HCT116 (cell line): ENCODE measurements around the gene COTL1. TPM values are rescaled to one million over a fixed set of nuclear protein-coding genes. Genes with fewer than 3 reads are reported as not detected.

ENCODE experiments used
- ATAC-seq: fragments of 200-7000 bp; cut with Tn5 transposase; 2 replicates; pipeline ENCODE4 v1.9.1; 2020; ENCODE audit warnings: mild to moderate bottlenecking, moderate library complexity
- BruUV-seq: library from RNA; stranded (reverse); fragments of 400-500 nt; replicated peaks from 2 replicates; lab custom pipeline; 2021; lab: Mats Ljungman, UMichigan
- CTCF ChIA-PET: fragments of 300-600 bp; sonication (Branson Sonifier 250); formaldehyde crosslinking; loops from one replicate; lab custom pipeline; 2021; ENCODE audit warnings: antibody characterized with exemption; lab: Charles Lee
- POLR2A ChIA-PET: fragments of 300-600, 350-600 bp; sonication (Branson Sonifier 250); formaldehyde crosslinking; loops from one replicate; lab custom pipeline; 2021; ENCODE audit warnings: antibody characterized with exemption; lab: Charles Lee
- RAD21 ChIA-PET, 2 experiments: fragments of 300-600 bp; sonication (Branson Sonifier 250); formaldehyde crosslinking; loops; one replicate each; lab custom pipeline; 2023; ENCODE audit warnings: low total read pairs in 2 of 2; ENCODE audit not compliant: uncharacterized antibody in 2 of 2, unreplicated experiment in 2 of 2, low non-redundant PET in 1 of 2; lab: Charles Lee
- DNase-seq: peaks from one replicate; pipeline ENCODE4 v3.0.0-alpha.2; 2010; ENCODE audit warnings: low read depth, low spot score
- H2AFZ ChIP-seq: fragments of 200-600 bp; shearing (Covaris generic), sonication (generic); 2 replicates; pipeline ENCODE4 v1.6.1; 2017; ENCODE audit warnings: low read depth, mixed run types, mixed read lengths, antibody characterized with exemption, low read length; ENCODE audit not compliant: poor library complexity, severe bottlenecking
- H3K27ac ChIP-seq: 2 replicates; pipeline ENCODE4 v1.5.1; 2012; ENCODE audit warnings: low read depth, low read length
- H3K27me3 ChIP-seq: fragments of 200-600 bp; sonication (generic); 2 replicates; pipeline ENCODE4 v1.6.1; 2016; ENCODE audit warnings: mixed run types, low read length, mixed read lengths; ENCODE audit not compliant: insufficient read depth
- H3K36me3 ChIP-seq, 2 experiments: fragments of 200-500 bp in 1 of 2; fragments of 200-600 bp in 1 of 2; sonication (Bioruptor generic) in 1 of 2; sonication (generic) in 1 of 2; 2 replicates each; pipeline versions ENCODE4 v1.5.1 to v1.6.1; 2014 to 2016; ENCODE audit warnings: low read length in 2 of 2, inconsistent platforms in 1 of 2, mixed read lengths in 1 of 2, mixed run types in 1 of 2; ENCODE audit not compliant: insufficient read depth in 2 of 2, control insufficient read depth in 1 of 2
- H3K4me1 ChIP-seq, 2 experiments: fragments of 200-600 bp in 1 of 2; sonication (generic) in 1 of 2; 2 replicates each; pipeline versions ENCODE4 v1.5.1 to v1.6.1; 2012 to 2017; ENCODE audit warnings: low read length in 2 of 2, inconsistent platforms in 1 of 2, mild to moderate bottlenecking in 1 of 2, mixed read lengths in 1 of 2, mixed run types in 1 of 2, moderate library complexity in 1 of 2; ENCODE audit not compliant: insufficient read depth in 2 of 2, control insufficient read depth in 1 of 2
- H3K4me2 ChIP-seq: fragments of 200-600 bp; sonication (generic); 2 replicates; pipeline ENCODE4 v1.6.1; 2017; ENCODE audit warnings: mixed run types, low read length, mixed read lengths
- H3K4me3 ChIP-seq, 2 experiments: fragments of 200-600 bp in 1 of 2; sonication (generic) in 1 of 2; replicated peaks in 1 of 2; 2 replicates each; pipeline ENCODE4 v1.5.1; 2011 to 2016; ENCODE audit warnings: low read length in 2 of 2, control low read depth in 1 of 2, low read depth in 1 of 2, mild to moderate bottlenecking in 1 of 2, mixed read lengths in 1 of 2, mixed run types in 1 of 2
- H3K79me2 ChIP-seq: fragments of 200-600 bp; sonication (generic); 2 replicates; pipeline ENCODE4 v1.6.1; 2017; ENCODE audit warnings: mild to moderate bottlenecking, mixed run types, low read length, moderate library complexity, mixed read lengths; ENCODE audit not compliant: insufficient read depth
- H3K9ac ChIP-seq: fragments of 200-600 bp; sonication (generic); 2 replicates; pipeline ENCODE4 v1.6.1; 2016; ENCODE audit warnings: low read length, mixed read lengths
- H3K9me2 ChIP-seq: fragments of 200-600 bp; sonication (generic), shearing (Covaris generic); 2 replicates; pipeline ENCODE4 v1.6.1; 2017; ENCODE audit warnings: mixed run types, mild to moderate bottlenecking, moderate library complexity; ENCODE audit not compliant: insufficient read depth
- H3K9me3 ChIP-seq, 2 experiments: fragments of 200-500 bp in 1 of 2; fragments of 200-600 bp in 1 of 2; sonication (Bioruptor generic) in 1 of 2; sonication (generic) in 1 of 2; 2 replicates each; pipeline ENCODE4 v1.6.1; 2014 to 2017; ENCODE audit warnings: low read length in 2 of 2, mixed read lengths in 2 of 2, inconsistent platforms in 1 of 2, low read depth in 1 of 2, mild to moderate bottlenecking in 1 of 2, mixed run types in 1 of 2, moderate library complexity in 1 of 2; ENCODE audit not compliant: control insufficient read depth in 1 of 2, insufficient read depth in 1 of 2
- H4K20me1 ChIP-seq: fragments of 200-600 bp; sonication (generic), shearing (Covaris generic); 2 replicates; pipeline ENCODE4 v1.6.1; 2017; ENCODE audit warnings: mixed run types, mild to moderate bottlenecking, moderate library complexity; ENCODE audit not compliant: insufficient read depth
- EZH2phosphoT487 ChIP-seq: fragments of 200-600 bp; IDR thresholded peaks from 2 replicates; pipeline ENCODE4 v1.6.1; 2018; ENCODE audit warnings: antibody characterized with exemption, borderline replicate concordance
- FOSL1 ChIP-seq: IDR thresholded peaks from 2 replicates; pipeline ENCODE4 v1.6.1; 2012; ENCODE audit warnings: low read depth
- POLR2AphosphoS5 ChIP-seq: IDR thresholded peaks from 2 replicates; pipeline ENCODE4 v1.6.1; 2011; ENCODE audit warnings: mild to moderate bottlenecking, low read depth, low read length, moderate library complexity
- SIN3A ChIP-seq: IDR thresholded peaks from 2 replicates; pipeline ENCODE4 v1.6.1; 2012; ENCODE audit warnings: low read depth
- SP1 ChIP-seq: IDR thresholded peaks from 2 replicates; pipeline ENCODE4 v1.6.1; 2012; ENCODE audit warnings: low read depth
- ZFX ChIP-seq: fragments of 450-650 bp; IDR thresholded peaks from 2 replicates; pipeline ENCODE4 v1.6.1; 2017
- intact Hi-C: fragments of 100-400 bp; cut with micrococcal nuclease; formaldehyde crosslinking; loops from 2 replicates; pipeline ENCODE4 v1.10.0; 2022
- total RNA-seq: library from RNA; stranded (reverse); gene quantifications from one replicate; pipeline ENCODE4 v1.2.1, GENCODE V29; 2021; ENCODE audit not compliant: unreplicated experiment
- TF ChIP-seq, protein P1 (sequence below), 3 experiments: fragments of 200-600 bp in 1 of 3; sonication (generic) in 1 of 3; IDR thresholded peaks in 2 of 3; conservative IDR thresholded peaks in 1 of 3; 2 replicates each; pipeline ENCODE4 v1.5.1; 2012 to 2017; ENCODE audit warnings: low read depth in 2 of 3, low read length in 2 of 3, antibody characterized with exemption in 1 of 3, borderline replicate concordance in 1 of 3, control low read depth in 1 of 3, mild to moderate bottlenecking in 1 of 3, mixed read lengths in 1 of 3, mixed run types in 1 of 3, moderate library complexity in 1 of 3; ENCODE audit not compliant: insufficient read depth in 1 of 3
- TF ChIP-seq, protein P2 (sequence below): IDR thresholded peaks from 2 replicates; pipeline ENCODE4 v1.6.1; 2011; ENCODE audit warnings: mild to moderate bottlenecking, low read length, moderate library complexity; ENCODE audit not compliant: insufficient replicate concordance; ENCODE audit errors: extremely low read depth

Gene COTL1
- total RNA-seq, 1 experiment from 2014 or later = 276 TPM

GRCh38 chr16:84656649-84657048 lies 38.8 kb upstream of the COTL1 start:
- no TSS peak for BruUV-seq
- no peaks in the 10 kb centered on the region for H4K20me1 ChIP-seq
- no peak overlapping the region for H3K4me2 ChIP-seq
- no peak for TF ChIP-seq POLR2AphosphoS5
- no peak for TF ChIP-seq FOSL1
- TF ChIP-seq SP1 = no peak
- TF ChIP-seq EZH2phosphoT487 = no peak
- TF ChIP-seq SIN3A = no peak
- TF ChIP-seq, protein P1, sequence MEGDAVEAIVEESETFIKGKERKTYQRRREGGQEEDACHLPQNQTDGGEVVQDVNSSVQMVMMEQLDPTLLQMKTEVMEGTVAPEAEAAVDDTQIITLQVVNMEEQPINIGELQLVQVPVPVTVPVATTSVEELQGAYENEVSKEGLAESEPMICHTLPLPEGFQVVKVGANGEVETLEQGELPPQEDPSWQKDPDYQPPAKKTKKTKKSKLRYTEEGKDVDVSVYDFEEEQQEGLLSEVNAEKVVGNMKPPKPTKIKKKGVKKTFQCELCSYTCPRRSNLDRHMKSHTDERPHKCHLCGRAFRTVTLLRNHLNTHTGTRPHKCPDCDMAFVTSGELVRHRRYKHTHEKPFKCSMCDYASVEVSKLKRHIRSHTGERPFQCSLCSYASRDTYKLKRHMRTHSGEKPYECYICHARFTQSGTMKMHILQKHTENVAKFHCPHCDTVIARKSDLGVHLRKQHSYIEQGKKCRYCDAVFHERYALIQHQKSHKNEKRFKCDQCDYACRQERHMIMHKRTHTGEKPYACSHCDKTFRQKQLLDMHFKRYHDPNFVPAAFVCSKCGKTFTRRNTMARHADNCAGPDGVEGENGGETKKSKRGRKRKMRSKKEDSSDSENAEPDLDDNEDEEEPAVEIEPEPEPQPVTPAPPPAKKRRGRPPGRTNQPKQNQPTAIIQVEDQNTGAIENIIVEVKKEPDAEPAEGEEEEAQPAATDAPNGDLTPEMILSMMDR (IDR thresholded peaks at IDR 0.05 in 2 of 3, conservative IDR thresholded peaks at IDR 0.05 in 1 of 3; ENCODE audit: borderline replicate concordance in 1 of 3, insufficient read depth in 1 of 3, low read depth in 2 of 3, low read length in 2 of 3) = no peak
- no peak for TF ChIP-seq ZFX
- TF ChIP-seq, protein P2, sequence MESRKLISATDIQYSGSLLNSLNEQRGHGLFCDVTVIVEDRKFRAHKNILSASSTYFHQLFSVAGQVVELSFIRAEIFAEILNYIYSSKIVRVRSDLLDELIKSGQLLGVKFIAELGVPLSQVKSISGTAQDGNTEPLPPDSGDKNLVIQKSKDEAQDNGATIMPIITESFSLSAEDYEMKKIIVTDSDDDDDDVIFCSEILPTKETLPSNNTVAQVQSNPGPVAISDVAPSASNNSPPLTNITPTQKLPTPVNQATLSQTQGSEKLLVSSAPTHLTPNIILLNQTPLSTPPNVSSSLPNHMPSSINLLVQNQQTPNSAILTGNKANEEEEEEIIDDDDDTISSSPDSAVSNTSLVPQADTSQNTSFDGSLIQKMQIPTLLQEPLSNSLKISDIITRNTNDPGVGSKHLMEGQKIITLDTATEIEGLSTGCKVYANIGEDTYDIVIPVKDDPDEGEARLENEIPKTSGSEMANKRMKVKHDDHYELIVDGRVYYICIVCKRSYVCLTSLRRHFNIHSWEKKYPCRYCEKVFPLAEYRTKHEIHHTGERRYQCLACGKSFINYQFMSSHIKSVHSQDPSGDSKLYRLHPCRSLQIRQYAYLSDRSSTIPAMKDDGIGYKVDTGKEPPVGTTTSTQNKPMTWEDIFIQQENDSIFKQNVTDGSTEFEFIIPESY = no peak
- no peaks in the 10 kb centered on the region for H3K27me3 ChIP-seq
- ChIA-PET RAD21 (no interaction called here), POLR2A (no interaction called here), CTCF (interaction anchor here (1.8 kb wide), 1 partner anchor 16 kb away, joined by 8 read pairs; no protein-coding TSS in a partner anchor)
- no peak overlapping the region for H3K4me3 ChIP-seq
- H3K79me2 ChIP-seq = no peaks in the 10 kb centered on the region; the same call in 1 of the 2 replicates
- DNase-seq = no peak
- H3K27ac ChIP-seq = no peak overlapping the region
- intact Hi-C loops = no loop called here
- no peaks in the 10 kb centered on the region for H3K4me1 ChIP-seq
- H3K9me3 ChIP-seq = no peaks in the 10 kb centered on the region
- ATAC-seq = no peak
- no peak overlapping the region for H2AFZ ChIP-seq
- peaks cover 33 to 39% of the 10 kb centered on the region in 2 experiments; a peak in 3 of 4 replicates for H3K36me3 ChIP-seq
- no peak overlapping the region for H3K9ac ChIP-seq
- H3K9me2 ChIP-seq = no peaks in the 10 kb centered on the region
